Body of pancreas (tissue), 4 donors: ENCODE results near the gene PSMG3. TPM values are rescaled to one million over a fixed set of nuclear protein-coding genes. Genes with fewer than 3 reads are reported as not detected.

Experiments
- ATAC-seq: fragments of 150-250 bp; one replicate; pipeline ENCODE4 v1.9.1; 2016
- DNase-seq, 4 donors: peaks; one replicate each; pipeline ENCODE4 v3.0.0-alpha.2; 2019
- H3K27ac ChIP-seq, 4 donors: fragments of 200-600 bp; sonication (generic); 1 replicate in 3 of 4; 2 replicates in 1 of 4; pipeline versions ENCODE4 v1.5.1 to v1.6.1; 2016 to 2019; ENCODE audit warnings: mild to moderate bottlenecking in 1 of 4, mixed read lengths in 1 of 4, moderate library complexity in 1 of 4
- H3K27me3 ChIP-seq, 2 donors: fragments of 200-600 bp; sonication (generic); one replicate each; pipeline ENCODE4 v1.6.0; 2016; ENCODE audit warnings: mild to moderate bottlenecking in 1 of 2
- H3K36me3 ChIP-seq, 2 donors: fragments of 200-600 bp; sonication (generic); replicated peaks in 1 of 2; 2 replicates each; pipeline ENCODE4 v1.5.1; 2016; ENCODE audit warnings: low read depth in 2 of 2; ENCODE audit not compliant: insufficient read depth in 1 of 2
- H3K4me1 ChIP-seq: fragments of 200-600 bp; sonication (generic); one replicate; pipeline ENCODE4 v1.6.0; 2016
- H3K4me3 ChIP-seq, 2 donors: fragments of 200-600 bp; sonication (generic); 1 replicate in 1 of 2; 2 replicates in 1 of 2; pipeline ENCODE4 v1.5.1; 2016 to 2019
- H3K9me3 ChIP-seq, 3 donors: fragments of 200-600 bp; sonication (generic); 1 replicate in 2 of 3; 2 replicates in 1 of 3; pipeline ENCODE4 v1.5.1; 2016
- CTCF ChIP-seq, 7 experiments: fragments of 450-650 bp in 4 of 7; fragments of 200-600 bp in 3 of 7; sonication (generic) in 3 of 7; IDR thresholded peaks; one replicate each; pipeline ENCODE4 v1.5.1; 2016 to 2019; ENCODE audit warnings: antibody characterized with exemption in 7 of 7
- POLR2A ChIP-seq, 3 donors: fragments of 450-650 bp; IDR thresholded peaks; one replicate each; pipeline ENCODE4 v1.6.1; 2016; ENCODE audit warnings: antibody characterized with exemption in 3 of 3, mild to moderate bottlenecking in 2 of 3
- WGBS, 2 donors: methylation state at CpG; one replicate each; pipeline ENCODE4 v1.1.5; 2017; 5-methylcytosine and 5-hydroxymethylcytosine counted together
- intact Hi-C: fragments of 100-400 bp; cut with DNase I; formaldehyde crosslinking; loops from one replicate; pipeline ENCODE4 v1.15.1; 2023
- total RNA-seq, 2 donors: library from RNA; depleted of rRNA; stranded (reverse); fragments of >200 nt; gene quantifications; one replicate each; pipeline ENCODE4 v1.1.0, GENCODE V29; 2016

The PSMG3 gene, protein sequence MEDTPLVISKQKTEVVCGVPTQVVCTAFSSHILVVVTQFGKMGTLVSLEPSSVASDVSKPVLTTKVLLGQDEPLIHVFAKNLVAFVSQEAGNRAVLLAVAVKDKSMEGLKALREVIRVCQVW
- total RNA-seq, result 10 to 100 TPM; 34.0 to 39.6 TPM

- Histone ChIP-seq H3K9me3 (no peaks in the 10 kb centered on the region), H3K4me1 (peaks cover 25% of the 10 kb centered on the region), H3K4me3 (peak within 1 kb of the TSS; percentile 83 to 99), H3K36me3 (peaks cover 0 to 1% of the 10 kb centered on the region in 2 donors), H3K27me3 (no peaks in the 10 kb centered on the region), H3K27ac (peak within 1 kb of the TSS; percentile 45 to 95 (median 86))
- intact Hi-C loops, result no loop called here
- DNase-seq, result peak; percentile 91 to 93 (median 92)
- TF ChIP-seq CTCF (IDR thresholded peaks at IDR 0.05) (peak in 5 of 7 experiments; percentile 15 to 53 (median 42)), POLR2A (IDR thresholded peaks at IDR 0.05) (peak; percentile 52 to 76 (median 75))
- peak; percentile 96 for ATAC-seq
- 0% methylated on average over 6 to 95 of the region's 95 CpGs for WGBS, 2 donors
These were observed at the start of gene PSMG3 for GRCh38 chr7:1569833-1570632. PSMG3 (minus strand) TSS chr7:1570032; CDS start chr7:1569339, 693 bp downstream.

GRCh38 chr7:1618475-1618874, 48.6 kb upstream of the PSMG3 start:
- ATAC-seq, result no peak
- WGBS, 2 donors, result 78 to 94% methylated on average over 3 of the region's 3 CpGs
- no peaks in the 10 kb centered on the region for H3K36me3 ChIP-seq
- no peaks in the 10 kb centered on the region for H3K27me3 ChIP-seq
- H3K9me3 ChIP-seq, result no peaks in the 10 kb centered on the region
- H3K4me1 ChIP-seq, result no peaks in the 10 kb centered on the region
- no peak overlapping the region for H3K27ac ChIP-seq
- DNase-seq, result no peak
- no peak for TF ChIP-seq CTCF (IDR thresholded peaks at IDR 0.05)
- TF ChIP-seq POLR2A (IDR thresholded peaks at IDR 0.05), result no peak
- no peak overlapping the region for H3K4me3 ChIP-seq
- intact Hi-C loops, result no loop called here

GRCh38 chr7:1617957-1618356, 48.1 kb upstream of the PSMG3 start:
- Histone ChIP-seq H3K27ac (no peak overlapping the region), H3K4me1 (no peaks in the 10 kb centered on the region), H3K9me3 (no peaks in the 10 kb centered on the region), H3K36me3 (no peaks in the 10 kb centered on the region), H3K4me3 (no peak overlapping the region), H3K27me3 (no peaks in the 10 kb centered on the region)
- DNase-seq (no peak), ATAC-seq (no peak)
- intact Hi-C loops, result no loop called here
- no peak for TF ChIP-seq POLR2A (IDR thresholded peaks at IDR 0.05)
- TF ChIP-seq CTCF (IDR thresholded peaks at IDR 0.05), result no peak
- WGBS, 2 donors, result 46 to 52% methylated on average over 8 of the region's 8 CpGs

DNA sequence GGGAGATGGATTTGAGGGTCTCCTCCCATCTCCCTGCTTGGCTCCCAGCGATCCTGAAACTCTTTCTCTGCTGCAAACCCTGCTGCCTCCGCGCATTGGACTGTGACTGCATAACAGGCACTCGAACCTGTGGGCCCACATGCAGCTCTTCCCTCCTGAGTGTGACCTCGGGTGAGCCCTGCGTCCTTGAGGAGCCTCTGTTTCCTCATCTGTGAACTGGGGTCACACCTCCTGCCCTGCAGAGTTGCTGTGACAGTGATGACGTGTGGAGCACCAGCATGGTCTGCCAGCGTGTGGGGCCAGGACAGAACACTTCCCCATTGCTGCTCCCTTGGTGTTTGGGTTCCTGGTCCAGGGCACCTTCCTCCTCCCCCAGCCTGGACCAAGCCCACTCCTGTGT, 46.9 kb upstream of the PSMG3 start:
- H3K9me3 ChIP-seq, result no peaks in the 10 kb centered on the region
- no peaks in the 10 kb centered on the region for H3K36me3 ChIP-seq
- ATAC-seq, result no peak
- TF ChIP-seq CTCF (IDR thresholded peaks at IDR 0.05) (no peak), POLR2A (IDR thresholded peaks at IDR 0.05) (no peak)
- H3K4me3 ChIP-seq, result no peak overlapping the region
- DNase-seq, result no peak
- intact Hi-C loops, result no loop called here
- WGBS, 2 donors, result 73 to 86% methylated on average over 8 of the region's 8 CpGs
- H3K27ac ChIP-seq, result no peak overlapping the region
- H3K4me1 ChIP-seq, result no peaks in the 10 kb centered on the region
- no peaks in the 10 kb centered on the region for H3K27me3 ChIP-seq
